Measurements from ENCODE around the gene NPAS2.
A peak's percentile ranks its signal among the peaks of the same experiment; 100 is the strongest.

Gene NPAS2

DNA sequence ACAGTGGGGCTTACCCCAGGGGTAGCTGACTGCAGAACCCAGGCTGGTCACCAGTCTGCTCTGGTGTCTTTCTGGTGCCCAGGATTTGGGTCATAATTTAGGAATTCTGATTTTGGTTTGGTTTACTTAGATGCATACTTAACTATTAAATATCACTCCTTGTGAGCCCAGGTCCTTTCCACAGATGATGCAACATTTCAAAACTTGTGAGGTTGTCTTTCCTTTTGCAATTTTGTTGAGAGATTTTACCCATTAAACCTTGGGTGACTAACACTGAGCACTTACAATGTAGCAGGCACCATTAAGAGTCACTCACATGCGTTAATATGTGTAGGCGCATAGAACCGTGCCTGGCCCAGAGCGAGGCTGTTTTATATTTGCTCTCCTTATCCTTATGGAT, 120.3 kb downstream of the NPAS2 start:
- DNase-seq (ENCODE audit: low read depth), result no peak

DNA sequence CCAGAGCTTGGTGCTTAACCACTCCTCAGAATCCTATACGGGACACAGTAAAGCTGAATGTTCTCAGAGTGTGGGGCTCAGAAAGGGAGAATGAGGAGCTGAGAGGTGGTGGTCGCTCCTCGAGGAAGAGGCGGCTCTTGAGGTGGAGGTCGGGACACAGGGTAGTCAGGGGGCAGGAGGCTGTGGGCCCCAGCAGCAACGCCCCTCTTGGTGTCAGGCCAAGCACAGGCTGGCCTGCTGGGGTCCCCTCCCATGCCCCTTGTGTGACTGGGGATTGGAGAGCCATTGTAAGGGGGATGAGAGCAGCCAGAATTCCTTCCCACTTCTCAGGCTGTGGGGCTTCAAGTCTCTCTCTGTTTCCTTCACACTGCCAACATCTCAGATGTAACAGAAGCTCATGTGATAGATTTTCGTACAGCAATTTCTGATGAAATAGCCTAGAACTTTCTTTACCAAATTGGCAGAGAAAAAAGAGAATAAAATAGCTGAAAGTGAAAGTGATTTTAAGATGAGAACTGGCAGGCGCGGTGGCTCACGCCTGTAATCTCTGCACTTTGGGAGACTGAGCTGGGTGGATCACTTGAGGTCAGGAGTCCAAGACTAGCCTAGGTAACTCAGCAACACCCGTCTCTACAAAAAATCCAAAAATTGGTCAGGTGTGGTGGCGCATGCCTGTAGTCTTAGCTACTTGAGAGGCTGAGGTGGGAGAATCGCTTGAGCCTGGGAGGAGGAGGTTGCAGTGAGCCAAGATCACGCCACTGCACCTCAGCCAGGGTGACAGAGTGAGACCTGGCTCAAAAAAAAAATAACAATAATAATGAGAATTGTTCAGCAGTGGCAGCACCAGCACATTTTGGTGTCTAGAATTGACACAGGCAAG, 121.1 kb downstream of the NPAS2 start:
- no peak for DNase-seq (ENCODE audit: low read depth)

DNA sequence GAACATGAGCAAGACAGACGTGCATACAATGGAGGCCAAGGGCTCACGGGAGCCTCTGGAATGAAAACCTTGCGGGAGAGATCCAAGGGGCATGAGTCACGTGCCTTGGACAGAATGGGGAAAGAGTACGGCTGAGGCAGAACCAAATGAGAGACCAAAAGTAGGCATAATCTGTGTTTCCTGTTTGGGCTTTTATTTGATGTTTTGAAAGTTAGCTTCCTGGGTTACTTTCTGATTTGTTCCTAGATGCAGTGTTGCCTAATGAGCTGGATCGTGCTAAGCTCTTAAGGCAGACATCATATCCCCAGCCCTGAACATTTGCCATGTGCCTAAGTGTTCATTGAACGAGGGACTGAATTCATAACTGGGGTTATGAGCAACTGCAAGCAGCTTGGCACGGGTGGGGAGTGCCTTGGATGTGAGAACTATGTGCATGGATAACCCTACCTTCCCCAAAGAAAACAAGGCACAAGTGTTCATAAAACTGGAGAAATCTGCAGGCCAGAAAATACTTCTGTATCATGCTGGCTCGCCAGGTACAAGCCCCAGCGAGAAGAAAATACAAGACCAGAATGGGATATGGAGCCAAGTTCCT, 121.8 kb downstream of the NPAS2 start:
- DNase-seq (ENCODE audit: low read depth), result no peak

DNA sequence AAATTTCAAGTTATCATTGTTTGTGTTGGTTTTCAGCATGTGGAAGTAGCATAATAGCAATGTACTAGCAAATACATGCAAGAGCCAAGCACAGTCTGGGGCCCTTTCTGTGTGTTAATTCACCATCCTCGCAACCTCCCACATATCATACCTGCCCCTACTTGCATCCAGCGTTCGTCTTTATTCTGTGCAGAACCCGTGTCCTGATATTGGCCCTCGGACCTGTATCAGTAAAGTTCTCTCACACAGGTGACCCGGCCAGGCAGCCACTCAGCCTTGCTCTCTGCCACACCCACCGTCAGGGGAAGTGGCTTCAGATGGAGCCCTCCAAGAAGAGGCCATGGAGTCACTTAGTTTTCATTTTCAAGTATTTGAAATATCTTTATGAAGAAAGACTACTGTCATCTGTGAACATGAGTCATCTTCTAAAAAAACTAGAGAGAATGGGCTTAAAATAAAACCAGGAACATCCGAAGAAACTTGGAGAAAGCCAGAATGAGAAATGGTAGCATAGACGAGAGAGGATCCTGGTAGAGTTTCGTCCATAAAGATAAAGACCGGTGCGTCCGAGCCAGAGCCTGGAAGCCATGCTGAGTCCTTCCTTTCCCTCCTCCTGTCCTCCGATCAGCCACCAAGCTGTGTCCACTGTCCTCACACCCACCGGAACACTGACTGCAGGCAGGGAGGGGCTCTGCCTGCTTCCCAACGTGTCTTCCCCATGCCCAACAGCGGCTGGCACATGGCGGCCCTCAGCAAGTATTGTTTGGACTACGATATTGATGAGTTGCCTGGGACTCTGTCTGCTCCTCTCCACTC, 124.9 kb downstream of the NPAS2 start:
- no peak for DNase-seq (ENCODE audit: low read depth)

DNA sequence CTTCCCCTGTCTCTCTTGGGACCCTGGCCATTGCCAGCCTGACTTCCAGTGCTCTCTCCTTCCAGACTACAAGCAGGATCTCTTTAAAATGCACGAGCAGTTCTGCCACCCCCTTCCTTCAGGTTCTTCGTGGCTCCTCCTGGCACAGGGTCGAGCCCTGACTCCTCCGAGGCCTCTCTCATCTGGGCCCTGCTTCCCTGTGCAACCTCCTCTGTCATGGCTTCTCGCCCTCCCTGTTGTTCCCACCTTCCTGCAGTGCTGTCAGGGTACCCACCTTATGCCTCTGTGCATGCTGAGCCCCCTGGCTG, 125.4 kb downstream of the NPAS2 start:
- DNase-seq (ENCODE audit: low read depth), result no peak

DNA sequence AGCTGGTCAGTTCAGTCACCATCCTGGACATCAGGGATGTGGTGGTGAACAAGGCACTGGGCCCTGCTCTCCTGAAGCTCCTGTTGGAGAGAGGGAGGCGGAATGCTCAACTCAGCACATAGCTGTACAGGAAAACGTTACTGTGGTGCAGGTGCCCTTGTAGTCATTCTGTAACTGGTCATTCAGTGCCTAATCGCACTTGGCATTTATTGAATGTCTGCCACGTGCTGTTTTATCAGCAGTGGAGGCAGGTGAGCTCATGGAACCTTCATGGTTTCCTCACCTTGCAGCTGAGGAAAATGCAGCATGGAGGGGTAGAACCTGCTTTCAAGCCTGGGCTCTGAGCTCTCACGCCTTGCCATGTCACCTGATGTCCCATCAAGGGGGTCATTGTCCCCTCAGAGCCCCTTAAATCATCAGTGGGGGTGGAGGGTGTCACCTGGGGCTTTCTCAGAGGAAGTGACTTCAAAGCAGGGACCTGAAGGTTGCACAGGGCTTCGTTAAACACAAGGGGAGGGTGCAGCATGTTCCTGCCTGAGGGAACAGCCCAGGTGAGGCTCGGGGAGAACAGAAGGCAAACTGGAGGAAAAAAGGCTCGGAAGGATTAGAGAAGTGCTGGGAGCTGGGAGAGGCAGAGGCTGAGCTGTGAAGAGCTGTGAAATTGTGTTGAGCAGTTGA, 126.1 kb downstream of the NPAS2 start:
- DNase-seq (ENCODE audit: low read depth), result no peak

DNA sequence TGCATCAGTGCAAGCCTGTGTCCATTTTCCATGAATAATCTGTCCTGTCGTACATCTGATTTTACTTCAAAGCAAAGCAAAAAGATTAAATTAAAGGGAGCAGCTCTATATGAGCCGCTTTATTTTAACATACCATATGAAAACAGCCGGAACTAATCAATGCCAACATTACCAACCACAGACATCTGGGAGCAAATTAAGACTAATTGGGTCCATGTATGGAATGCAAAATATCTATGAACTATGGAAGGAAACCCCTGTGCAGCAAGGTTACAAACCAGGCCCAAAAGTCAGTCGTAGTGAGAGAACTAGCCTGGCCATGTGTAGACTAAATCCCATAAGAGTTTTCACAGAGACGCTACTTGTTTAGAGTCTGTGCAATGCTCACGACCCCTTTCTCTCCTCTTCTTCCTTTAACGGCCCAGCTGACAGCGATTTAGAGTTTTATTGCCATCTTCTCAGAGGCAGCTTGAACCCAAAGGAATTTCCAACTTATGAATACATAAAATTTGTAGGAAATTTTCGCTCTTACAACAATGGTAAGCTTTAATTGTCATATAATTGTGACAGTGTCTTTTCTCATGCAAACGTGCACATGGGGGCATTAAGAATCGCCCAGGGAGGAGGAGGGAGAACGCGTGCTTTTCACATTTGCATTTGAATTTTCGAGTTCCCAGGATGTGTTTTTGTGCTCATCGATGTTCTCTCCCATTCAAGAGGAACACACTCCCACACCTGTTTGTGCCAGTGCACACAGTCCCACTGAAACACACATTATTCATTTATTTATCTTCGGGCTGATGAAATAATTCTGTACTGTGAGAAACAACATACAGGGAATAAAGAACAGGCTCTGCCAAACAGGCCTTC, 129.2 kb downstream of the NPAS2 start:
- no peak for DNase-seq (ENCODE audit: low read depth)

DNA sequence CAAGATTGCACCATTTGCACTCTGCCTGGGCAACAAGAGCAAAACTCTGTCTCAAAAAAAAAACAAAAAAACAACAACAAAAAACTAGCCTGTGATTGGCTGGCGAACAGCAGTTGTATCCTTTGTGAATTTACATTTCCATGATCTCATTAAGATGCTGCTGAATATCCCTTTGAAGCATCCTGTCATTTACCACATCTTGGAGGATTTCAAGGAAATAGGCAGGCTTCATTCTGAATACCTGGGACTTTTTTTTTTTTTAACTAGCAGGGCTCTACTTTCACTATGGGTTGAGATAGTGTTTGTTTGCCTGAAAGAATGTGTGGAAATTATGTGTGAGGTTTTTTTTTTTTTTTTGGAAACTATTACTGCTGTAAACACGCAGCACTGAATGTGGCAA, 132.6 kb downstream of the NPAS2 start:
- no peak for DNase-seq (ENCODE audit: low read depth)

DNA sequence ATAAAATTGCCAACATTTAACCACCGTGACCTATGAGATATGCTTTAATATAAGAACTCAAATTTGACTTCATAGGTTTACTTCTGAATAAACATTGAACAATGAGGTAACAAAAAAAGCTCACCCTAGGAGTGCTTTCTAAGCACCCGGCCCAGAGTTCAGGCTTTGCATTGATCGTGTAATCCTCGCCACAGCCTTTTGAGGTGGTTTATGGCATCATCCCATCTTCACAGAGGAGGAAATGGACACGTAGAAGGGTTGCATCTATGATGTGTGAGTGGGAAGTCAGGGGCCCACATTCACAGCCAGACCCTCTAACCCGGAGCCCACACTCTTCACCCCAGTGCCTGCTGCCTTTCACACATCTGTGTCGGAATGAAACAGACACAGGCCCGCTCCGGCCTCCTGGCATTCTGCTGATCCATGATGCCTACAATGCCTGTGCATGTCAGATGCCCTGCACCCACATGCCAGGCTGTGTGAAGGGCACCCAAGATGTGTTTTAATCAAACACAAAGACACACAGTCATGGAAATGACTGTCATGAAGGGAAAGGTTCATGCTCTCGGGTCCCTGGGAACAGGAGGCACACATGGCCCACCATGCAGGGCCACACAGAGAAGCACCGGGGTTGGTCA, 133.6 kb downstream of the NPAS2 start:
- no peak for DNase-seq (ENCODE audit: low read depth)

DNA sequence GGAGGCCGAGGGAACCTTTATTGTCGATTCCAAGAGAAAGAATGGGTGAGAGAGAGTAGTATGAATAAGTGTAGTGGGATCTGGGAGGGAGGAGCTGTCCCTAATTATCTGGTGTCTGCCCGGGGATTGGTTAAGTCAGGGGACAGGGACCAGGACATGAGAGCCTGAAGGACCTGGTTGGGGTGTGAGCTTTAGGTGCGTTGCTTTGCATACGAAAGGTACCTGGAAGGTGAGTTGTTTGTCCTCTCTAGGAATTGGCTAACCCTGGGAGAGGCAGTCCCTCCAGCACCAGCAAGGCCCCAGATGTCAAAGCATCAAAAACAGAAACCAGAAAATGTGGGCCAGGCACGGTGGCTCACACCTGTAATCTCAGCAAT, 134.1 kb downstream of the NPAS2 start:
- no peak for DNase-seq (ENCODE audit: low read depth)

DNA sequence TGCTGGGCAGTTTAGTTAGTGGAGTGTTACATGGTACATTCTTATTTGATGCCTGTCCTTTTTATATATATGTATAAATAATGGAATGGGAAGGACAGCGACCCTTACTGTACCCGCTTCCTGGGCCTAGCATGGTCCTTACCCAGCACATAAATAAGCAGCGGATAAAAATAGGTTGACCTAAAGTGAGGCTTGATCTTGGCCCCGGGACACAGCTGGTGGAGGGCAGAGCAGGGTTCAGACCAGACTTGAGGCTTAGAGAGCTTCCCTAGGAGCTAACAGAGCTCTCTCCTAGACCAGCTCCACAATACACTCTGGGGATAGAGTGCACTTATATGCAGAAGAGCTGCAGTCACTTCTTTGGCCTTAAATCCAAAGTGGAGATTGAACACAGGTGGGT, 135.3 kb downstream of the NPAS2 start:
- DNase-seq (ENCODE audit: low read depth), result no peak

DNA sequence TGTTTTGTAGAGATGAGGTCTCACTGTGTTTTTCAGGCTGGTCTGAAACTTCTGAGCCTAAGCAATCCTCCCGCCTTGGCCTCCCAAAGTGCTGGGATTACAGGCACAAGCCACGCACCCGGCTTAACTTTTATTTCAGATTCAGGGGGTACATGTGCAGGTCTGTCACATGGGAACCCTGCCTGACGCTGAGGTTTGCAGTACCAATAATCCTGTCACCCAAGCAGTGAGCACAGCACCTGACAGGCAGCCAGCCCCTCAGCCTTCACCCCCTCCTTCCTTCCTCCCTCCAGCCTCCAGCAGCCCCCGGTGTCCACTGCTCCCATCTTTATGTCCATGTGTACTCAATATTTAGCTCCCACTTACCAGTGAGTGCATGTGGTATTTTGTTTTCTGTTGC, 136.1 kb downstream of the NPAS2 start:
- no peak for DNase-seq (ENCODE audit: low read depth)

DNA sequence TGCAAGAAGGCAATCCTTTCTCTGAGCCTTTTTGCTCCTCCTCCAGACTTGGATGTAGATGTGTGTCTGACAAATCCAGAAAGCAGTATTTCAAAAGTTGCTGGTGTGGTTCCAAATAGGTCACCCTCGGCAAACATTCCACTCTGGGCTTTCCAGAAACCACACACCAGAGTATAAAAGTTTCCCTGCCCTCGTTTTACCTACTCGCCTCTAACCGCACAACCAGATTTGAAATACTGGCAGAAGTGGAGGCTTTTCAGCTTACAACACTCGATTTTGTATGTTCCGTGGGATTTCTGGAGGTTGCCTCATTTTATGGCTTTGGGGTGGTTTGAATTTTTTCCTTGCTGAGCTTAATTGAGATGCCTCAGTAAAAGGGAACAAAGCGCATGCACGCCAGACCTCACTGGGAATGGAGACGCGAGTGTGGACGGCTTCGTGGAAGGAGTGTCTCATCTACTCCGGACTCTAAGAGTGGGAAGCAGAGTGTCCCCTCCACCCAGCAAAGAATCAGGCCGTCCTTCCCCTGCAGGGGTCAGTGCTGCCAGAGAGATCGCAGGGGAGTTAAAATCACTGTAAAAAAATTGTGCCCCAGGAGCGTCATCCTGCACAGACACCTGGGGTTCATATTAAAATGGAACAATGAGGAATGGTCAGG, 138.2 kb downstream of the NPAS2 start:
- peak; percentile 9 for DNase-seq (ENCODE audit: low read depth)

DNA sequence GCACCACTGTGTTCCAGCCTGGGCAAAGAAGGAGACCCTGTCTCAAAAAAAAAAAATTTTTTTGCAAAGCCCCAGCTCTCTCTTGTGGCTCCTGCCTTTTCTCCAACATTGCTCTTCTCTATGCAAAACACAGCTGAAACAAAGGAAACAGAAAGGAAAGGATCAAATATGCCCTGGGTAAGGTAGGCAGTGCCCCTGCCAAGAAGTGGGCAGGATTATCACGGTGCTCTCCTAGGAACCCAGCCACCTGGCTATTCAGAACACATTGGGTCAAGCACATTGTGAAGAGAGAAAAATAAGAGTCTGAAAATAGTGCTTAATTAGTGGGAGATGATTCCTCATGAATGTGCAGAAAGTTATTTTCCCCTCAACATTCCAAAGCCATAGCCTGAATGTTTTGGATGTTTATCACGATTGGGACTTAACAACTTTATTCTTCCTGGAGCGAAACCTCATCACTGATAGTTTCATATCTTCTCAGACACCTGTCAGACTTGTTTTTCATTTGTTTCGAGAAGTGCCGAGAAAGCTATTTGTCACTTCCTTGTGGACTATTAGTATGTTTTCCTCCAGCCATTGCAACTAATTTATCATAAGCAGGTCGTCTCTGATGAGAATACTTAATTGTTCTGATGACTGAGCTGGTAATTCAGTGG, 139.4 kb downstream of the NPAS2 start:
- peak; percentile 19 for DNase-seq (ENCODE audit: low read depth)

DNA sequence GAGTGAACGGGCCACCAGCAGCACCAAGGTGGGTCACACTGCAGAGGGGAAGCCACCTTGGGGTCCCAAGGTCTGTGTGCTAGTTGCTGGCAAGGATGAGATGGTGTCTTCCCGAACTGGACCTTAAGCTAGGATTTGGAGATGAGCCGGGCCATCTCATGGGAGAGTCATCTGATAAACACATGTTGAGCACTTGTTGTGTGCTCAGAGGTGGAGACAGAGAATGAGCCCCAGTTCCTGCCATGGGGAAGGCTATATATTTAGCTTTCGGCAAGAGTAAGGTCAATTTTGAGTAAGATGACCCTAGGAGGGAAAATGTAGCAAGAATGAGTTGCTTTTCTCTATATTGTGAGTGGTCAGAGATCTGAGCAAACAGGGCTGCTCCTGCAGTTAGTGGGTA, 140.7 kb downstream of the NPAS2 start:
- no peak for DNase-seq (ENCODE audit: low read depth)

DNA sequence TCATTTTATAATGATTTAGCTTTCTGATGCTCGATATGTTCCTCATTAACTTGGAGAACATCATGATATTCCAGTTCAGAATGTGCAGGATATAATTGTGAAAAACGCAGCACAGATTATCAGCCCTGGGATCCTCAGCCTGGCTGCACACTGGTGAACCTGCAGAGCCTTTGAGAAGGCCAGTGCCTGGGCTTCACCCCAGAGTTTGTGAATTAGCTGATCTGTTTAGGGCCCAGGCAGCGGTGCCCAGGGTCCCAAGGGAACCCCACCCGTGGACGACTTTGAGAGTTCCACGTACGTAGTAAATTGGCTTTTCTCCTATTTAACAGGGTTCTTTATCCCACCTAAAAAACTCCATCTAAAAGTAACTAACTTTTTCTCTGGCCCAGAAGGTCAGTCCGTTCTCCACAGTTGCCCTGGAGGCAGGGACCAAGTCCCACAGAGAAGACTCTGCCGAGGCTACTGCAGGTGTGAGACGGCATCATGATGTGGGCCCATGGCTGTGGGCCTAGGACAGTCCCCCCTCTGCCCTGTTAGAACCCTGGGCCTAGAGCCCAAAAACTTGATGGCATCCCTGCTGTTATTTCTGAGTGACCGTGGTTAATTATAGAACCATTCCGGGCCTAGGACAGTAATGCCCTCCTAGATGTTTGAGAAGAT, 142.6 kb downstream of the NPAS2 start:
- DNase-seq (ENCODE audit: low read depth), result no peak

DNA sequence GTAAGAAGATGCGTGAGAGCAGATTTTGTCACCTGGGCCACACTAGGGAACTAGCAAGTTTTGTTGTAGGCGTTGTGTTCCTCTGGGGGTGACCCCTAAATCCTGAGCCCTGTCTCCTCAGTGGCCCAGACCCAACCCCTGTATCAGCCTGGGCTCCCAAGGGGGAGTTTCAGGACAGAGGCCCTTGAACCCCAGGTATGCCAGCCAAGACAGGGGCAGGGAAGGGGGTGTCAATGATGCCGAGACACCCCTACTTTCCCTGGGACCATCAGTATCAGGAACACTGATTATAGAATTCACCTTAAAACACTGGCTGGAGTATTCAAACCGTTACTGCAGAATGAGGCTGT, 143.1 kb downstream of the NPAS2 start:
- DNase-seq (ENCODE audit: low read depth), result no peak

DNA sequence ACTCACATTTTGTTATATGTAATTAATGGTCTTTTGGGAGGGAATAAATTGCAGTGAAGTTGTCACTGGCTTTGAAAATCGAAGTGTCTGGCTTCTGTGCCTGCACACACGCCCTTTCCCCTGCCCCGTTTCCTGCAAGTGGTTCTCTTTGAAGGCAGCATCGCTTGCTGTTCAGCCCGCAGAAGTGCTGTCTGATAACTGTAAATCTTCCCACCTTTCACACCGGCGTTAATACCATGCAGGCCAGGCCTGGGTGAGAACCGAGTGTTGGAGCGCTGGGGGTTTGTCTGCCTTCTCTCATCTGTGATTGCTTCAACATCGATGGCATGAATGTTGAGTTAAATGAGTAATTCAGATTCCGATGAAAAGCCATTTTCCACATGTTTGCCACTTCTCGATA, 144.3 kb downstream of the NPAS2 start:
- DNase-seq (ENCODE audit: low read depth), result no peak

DNA sequence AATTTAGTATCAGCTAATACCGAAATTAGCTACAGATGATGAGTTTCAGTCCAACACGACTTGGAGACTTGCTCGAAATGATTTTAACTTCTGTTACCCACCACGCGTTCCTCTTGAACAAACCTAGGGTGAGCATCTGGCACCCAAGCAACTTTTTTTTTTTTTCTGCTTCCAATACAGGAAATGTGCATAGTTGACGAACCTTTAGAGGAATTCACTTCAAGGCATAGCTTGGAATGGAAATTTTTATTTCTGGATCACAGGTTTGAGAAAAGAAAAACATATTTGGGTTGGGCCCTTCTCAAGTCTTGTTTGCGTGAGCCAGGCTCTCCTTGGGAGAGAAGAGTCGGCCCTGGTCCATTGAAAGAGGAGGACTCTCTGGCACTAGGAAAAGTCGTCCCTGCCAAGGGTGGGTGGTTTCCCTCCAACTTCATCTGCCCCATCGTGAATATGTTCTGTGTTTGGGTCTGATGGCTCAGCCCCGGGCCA, 144.8 kb downstream of the NPAS2 start:
- no peak for DNase-seq (ENCODE audit: low read depth)

All from HS-27A (cell line).